ENCODE measurements around the gene MALSU1.

- TF ChIP-seq CTCF (IDR thresholded peaks at IDR 0.05; ENCODE audit: low read length) (no peak), EZH2 (IDR thresholded peaks at IDR 0.05; ENCODE audit: borderline replicate concordance, low read length) (no peak)
These were observed 36.0 kb downstream of the MALSU1 start for GRCh38 chr7:23335136-23335535.
